GM12892 (cell line): Measurements from ENCODE around the gene DOK6.

Experiments
- DNase-seq: peaks from one replicate; pipeline ENCODE4 v3.0.0; 2011; ENCODE audit not compliant: insufficient read length
- FAIRE-seq: peaks from 2 replicates; lab custom pipeline; 2011; peaks lifted over from hg19 to GRCh38; lab: Jason Lieb, UNC
- POLR2A ChIP-seq: IDR thresholded peaks from 2 replicates; pipeline ENCODE4 v1.6.1; 2011; ENCODE audit warnings: low read depth, low read length, control low read depth
- POLR2AphosphoS5 ChIP-seq: IDR thresholded peaks from 2 replicates; pipeline ENCODE4 v1.6.1; 2011; ENCODE audit warnings: low read depth, low read length, control low read depth
- TAF1 ChIP-seq: IDR thresholded peaks from 2 replicates; pipeline ENCODE4 v1.6.1; 2011; ENCODE audit warnings: low read depth, mild to moderate bottlenecking, control low read depth, low read length, borderline replicate concordance

The DOK6 gene

DNA sequence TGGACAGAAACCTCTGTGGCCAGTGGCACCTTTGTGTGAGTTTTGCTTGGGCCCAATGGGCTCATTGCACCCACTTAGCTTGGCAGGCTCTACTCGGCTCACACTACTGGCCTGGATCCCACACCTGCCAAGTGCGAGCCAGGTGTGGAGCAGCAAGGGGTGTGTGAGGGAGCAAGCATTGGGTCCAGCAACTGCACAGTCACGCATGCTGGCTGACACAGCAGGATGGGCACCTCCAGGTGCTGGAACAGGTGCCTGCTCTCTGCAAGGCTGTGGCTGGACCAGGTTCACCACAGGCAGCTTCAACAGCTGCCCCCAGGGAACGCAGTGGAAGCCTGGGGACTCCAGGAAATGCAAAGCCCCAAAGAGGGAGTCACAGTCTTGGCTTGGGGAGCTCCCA is 94.2 kb downstream of the DOK6 start:
- TF ChIP-seq POLR2A (no peak), TAF1 (no peak), POLR2AphosphoS5 (no peak)
- no peak for FAIRE-seq

DNA sequence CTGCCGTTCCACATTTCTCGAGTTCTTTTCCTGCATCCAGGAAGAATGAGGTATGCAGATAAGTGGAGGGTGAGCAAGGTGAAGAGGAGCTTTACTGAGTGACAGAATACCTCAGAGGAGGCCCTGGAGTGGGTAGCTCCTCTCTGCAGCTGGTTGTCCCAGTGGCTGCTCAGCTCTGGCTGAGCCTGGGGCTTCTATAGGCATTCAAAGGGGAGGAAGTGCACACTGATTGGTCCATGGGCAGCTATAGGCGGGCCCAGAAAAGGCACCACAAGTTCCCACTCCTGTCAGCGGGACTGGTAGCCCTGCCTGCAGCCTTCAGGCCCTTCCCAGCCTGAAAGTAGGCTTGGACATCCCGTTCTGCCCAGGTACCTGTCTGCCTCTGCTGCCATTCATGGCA is 94.7 kb downstream of the DOK6 start:
- DNase-seq: no peak
- no peak for TF ChIP-seq POLR2AphosphoS5
- FAIRE-seq: no peak

More for the DNA sequence above, 94.2 kb downstream of the DOK6 start:
- no peak for DNase-seq

DNA sequence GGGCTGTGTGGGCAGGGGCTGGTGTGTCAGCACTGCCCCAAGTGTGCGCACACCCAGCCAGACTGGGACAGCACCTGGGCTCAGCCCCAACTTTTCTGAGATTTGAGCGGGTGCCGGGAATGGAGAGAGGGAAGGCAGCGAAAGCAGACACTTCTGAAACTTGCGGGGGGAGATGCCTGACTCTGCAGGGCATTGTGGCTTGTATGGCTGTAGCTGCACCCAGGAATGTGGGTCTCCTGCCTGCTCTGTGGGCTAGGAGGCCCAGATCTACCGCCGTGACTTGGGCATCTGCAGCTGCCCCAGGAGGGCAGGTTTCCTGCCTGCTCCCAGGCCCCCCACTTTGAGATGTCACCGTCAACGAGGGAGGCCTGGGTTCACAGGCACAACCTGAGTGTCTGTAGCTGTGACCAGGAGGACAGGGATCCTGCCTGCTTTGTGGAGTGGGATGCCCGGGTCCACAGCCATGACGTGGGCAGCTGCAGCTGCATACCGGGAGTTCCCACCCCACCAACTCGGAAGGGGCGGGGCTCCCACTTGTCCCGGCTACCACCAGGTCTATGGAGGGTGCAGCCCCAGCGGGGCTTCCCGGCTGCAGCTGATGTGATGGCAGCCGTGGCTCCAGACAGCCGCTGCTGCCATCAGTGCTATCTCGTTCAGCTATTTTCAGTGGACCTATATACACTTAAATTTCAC is 95.3 kb downstream of the DOK6 start:
- TF ChIP-seq TAF1 (no peak), POLR2AphosphoS5 (no peak), POLR2A (no peak)
- no peak for DNase-seq
- FAIRE-seq: no peak

DNA sequence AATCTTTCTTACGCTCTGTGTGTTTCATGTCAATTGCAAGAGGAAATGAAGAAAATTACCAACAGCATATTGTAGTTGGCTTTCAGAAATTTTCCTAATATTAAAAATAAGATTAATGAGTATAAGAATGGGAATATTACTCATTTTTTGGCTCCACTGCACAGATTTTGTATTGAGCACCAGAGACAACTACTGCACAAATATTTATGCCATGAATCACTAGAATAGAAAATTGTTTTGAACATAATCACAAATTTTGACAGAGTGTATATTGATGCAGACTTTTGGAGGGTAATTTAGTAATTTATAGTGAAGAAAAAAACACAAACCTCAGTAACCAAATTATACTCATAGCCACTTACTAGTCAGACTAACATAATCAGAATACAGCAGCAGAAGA is 118.3 kb downstream of the DOK6 start:
- no peak for DNase-seq
- FAIRE-seq: no peak
- TF ChIP-seq POLR2AphosphoS5: no peak
- no peak for TF ChIP-seq TAF1
- no peak for TF ChIP-seq POLR2A

DNA sequence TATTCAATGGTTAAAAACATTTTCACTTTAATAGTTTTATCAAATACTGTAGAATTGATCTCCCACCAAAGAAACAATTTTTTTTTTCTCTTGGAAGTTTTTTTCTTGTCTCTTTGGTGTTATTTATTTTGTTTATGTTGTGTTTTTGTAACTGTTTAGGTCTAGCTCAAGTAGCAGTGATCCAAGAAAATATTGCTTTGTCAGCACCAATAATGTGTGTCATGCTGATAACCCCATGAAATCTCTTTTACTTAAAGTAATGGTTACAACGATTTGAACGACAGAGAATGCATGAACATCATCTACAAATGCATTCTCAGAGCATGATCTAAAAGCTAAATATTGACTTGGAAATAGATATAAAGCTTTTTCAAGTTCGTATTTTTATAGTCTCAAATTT is 122.9 kb downstream of the DOK6 start:
- no peak for FAIRE-seq
- no peak for TF ChIP-seq POLR2A
- TF ChIP-seq POLR2AphosphoS5: no peak
- no peak for TF ChIP-seq TAF1
- no peak for DNase-seq

DNA sequence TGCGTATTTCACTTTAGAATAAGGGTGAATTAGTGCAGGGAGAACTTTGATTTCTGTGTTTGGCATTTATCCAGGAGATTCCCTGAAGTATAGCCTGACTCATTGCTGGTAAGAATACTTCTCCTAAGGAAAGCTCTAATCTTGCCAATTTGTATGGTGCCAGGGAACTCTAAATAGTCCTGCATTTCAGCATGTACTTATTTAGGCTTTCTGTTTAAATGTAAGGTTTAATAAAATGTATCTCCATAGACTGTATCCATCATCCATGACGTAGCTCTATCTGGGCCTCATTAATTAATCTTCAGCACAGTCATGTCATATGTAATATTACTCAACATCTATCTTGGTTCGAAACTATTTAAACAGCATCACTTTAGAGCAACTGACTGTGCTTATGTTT is 127.7 kb downstream of the DOK6 start:
- DNase-seq (no peak), FAIRE-seq (no peak)
- no peak for TF ChIP-seq TAF1
- no peak for TF ChIP-seq POLR2AphosphoS5
- TF ChIP-seq POLR2A: no peak

- DNase-seq: no peak
- no peak for FAIRE-seq
- no peak for TF ChIP-seq TAF1
Observed at GRCh38 chr18:69529151-69529550, 128.5 kb downstream of the DOK6 start.

GRCh38 chr18:69531973-69532372 is 131.3 kb downstream of the DOK6 start:
- FAIRE-seq (no peak), DNase-seq (no peak)
- TF ChIP-seq POLR2A: no peak
- no peak for TF ChIP-seq TAF1
- TF ChIP-seq POLR2AphosphoS5: no peak

GRCh38 chr18:69537183-69537582 is 136.5 kb downstream of the DOK6 start:
- TF ChIP-seq POLR2AphosphoS5: no peak
- no peak for TF ChIP-seq TAF1
- no peak for TF ChIP-seq POLR2A
- no peak for DNase-seq
- FAIRE-seq: no peak

DNA sequence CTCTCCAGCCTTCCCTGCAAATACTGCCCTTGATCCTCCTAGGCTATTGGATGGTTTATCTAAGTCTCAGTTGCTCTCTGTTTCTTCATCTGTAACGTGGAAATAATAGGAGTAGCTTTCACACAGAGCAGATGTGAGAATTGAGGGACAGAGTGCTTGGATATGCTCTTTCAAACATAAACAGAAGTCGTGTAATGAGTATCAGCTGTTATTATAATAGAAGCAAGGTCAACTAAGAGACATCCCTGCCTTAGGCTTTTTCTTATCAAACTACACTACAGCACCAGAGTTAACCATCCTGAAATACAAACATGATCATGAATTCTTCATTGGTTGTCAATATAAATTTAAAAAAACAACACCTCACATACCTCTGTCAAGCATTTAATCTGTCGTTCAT is 138.2 kb downstream of the DOK6 start:
- DNase-seq (no peak), FAIRE-seq (no peak)
- no peak for TF ChIP-seq TAF1
- TF ChIP-seq POLR2A: no peak
- no peak for TF ChIP-seq POLR2AphosphoS5

GRCh38 chr18:69539404-69539803 is 138.7 kb downstream of the DOK6 start:
- FAIRE-seq: no peak
- DNase-seq: no peak
- TF ChIP-seq POLR2AphosphoS5 (no peak), POLR2A (no peak), TAF1 (no peak)

DNA sequence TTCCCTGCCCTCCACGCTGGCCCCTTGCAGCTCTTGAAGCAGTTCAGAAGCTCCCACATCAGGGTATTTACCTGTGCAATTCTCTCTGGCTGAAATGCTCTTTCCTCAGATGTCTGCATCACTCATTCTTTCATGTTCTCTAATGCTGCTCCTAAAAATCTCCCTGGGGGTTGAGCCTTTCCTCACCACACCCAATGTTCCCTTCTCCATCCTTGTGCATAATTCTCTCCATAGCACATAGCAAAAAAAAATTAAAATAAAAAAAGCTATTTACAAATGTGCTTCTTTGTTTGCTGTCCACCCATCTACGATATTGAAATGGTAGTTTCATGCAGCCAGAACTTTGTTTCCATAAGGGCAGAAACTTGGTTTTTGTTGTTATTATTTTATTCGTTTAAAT is 155.5 kb downstream of the DOK6 start:
- TF ChIP-seq TAF1 (no peak), POLR2A (no peak), POLR2AphosphoS5 (no peak)
- DNase-seq: no peak
- no peak for FAIRE-seq
